ENCODE results near the gene PAQR6. TPM values are rescaled to one million over a fixed set of nuclear protein-coding genes. Genes with fewer than 3 reads are reported as not detected.

PAQR6 gene
- total RNA-seq, 8 experiments from 2014 or later, result 0.61 to 8.6 (median 2.6) TPM

- H3K27ac ChIP-seq, result no peak overlapping the region
- H3K4me3 ChIP-seq, result no peak overlapping the region
- 73 to 81% methylated on average over 6 to 7 of the region's 10 CpGs; no CpG with 5 or more reads in 8 of the 10 experiments for WGBS, 10 experiments
- in situ Hi-C loops (cut with MboI; ENCODE audit: low pct_unique_long_range_greater_than_20kb in 2 of 9, low sequenced_read_pairs in 9 of 9, unreplicated experiment in 9 of 9), result loop anchor here in 3 of 9 experiments (25.0 kb wide), 2 partner anchors 105 to 155 kb away; partner anchors contain the start of gene MEX3A (in 2 of the 3)
- H3K4me1 ChIP-seq (replicated peaks in 1 of 2), result peaks cover 0 to 3% of the 10 kb centered on the region in 2 donors
- ATAC-seq (replicated peaks in 6 of 8), result no peak
These were observed 5.1 kb downstream of the PAQR6 start for GRCh38 chr1:156242738-156243137.

- 83 to 100% (median 96%) methylated on average over 1 to 11 of the region's 14 CpGs; no CpG with 5 or more reads in 7 of the 10 experiments for WGBS, 10 experiments
- no peak within 1 kb of the TSS for H3K4me3 ChIP-seq
- peak in 1 of 8 experiments; percentile 3 for ATAC-seq (replicated peaks in 6 of 8)
- in situ Hi-C loops (cut with MboI; ENCODE audit: low pct_unique_long_range_greater_than_20kb in 2 of 9, low sequenced_read_pairs in 9 of 9, unreplicated experiment in 9 of 9), result loop anchor here in 3 of 9 experiments (25.0 kb wide), 2 partner anchors 105 to 155 kb away; partner anchors contain the start of gene MEX3A (in 2 of the 3)
- H3K27ac ChIP-seq, result no peak within 1 kb of the TSS
- no peaks in the 10 kb centered on the region for H3K4me1 ChIP-seq (replicated peaks in 1 of 2)
These were observed 5.9 kb downstream of the PAQR6 start, which contains the start of gene BGLAP for GRCh38 chr1:156241926-156242325. Gene BGLAP (plus strand): TSS chr1:156242184. CDS start chr1:156242232, 48 bp downstream.

GRCh38 chr1:156241311-156241811 lies 6.5 kb downstream of the PAQR6 start:
- ATAC-seq (replicated peaks in 6 of 8), result peak in 2 of 8 experiments; percentile 71 to 81
- Histone ChIP-seq H3K4me1 (replicated peaks in 1 of 2) (no peaks in the 10 kb centered on the region), H3K27ac (no peak overlapping the region), H3K4me3 (no peak overlapping the region)
- 10 to 100% (median 77%) methylated on average over 1 to 11 of the region's 15 CpGs; no CpG with 5 or more reads in 4 of the 10 experiments for WGBS, 10 experiments
- in situ Hi-C loops (cut with MboI; ENCODE audit: low pct_unique_long_range_greater_than_20kb in 2 of 9, low sequenced_read_pairs in 9 of 9, unreplicated experiment in 9 of 9), result loop anchor here in 3 of 9 experiments (25.0 kb wide), 2 partner anchors 104 to 154 kb away; partner anchors contain the start of gene MEX3A (in 2 of the 3)

- 80 to 100% (median 94%) methylated on average over 1 to 5 of the region's 5 CpGs; no CpG with 5 or more reads in 2 of the 10 experiments for WGBS, 10 experiments
- in situ Hi-C loops (cut with MboI; ENCODE audit: low pct_unique_long_range_greater_than_20kb in 2 of 9, low sequenced_read_pairs in 9 of 9, unreplicated experiment in 9 of 9), result loop anchor here in 4 of 9 experiments (10.0 to 25.0 kb wide), 3 partner anchors 101 to 151 kb away; partner anchors contain the start of gene MEX3A (in 2 of the 4)
- no peak overlapping the region for H3K27ac ChIP-seq
- ATAC-seq (replicated peaks in 6 of 8), result no peak
- H3K4me3 ChIP-seq, result no peak overlapping the region
- no peaks in the 10 kb centered on the region for H3K4me1 ChIP-seq (replicated peaks in 1 of 2)
These were observed 9.6 kb downstream of the PAQR6 start for GRCh38 chr1:156238248-156238647.

- no peak overlapping the region for H3K4me3 ChIP-seq
- no peak for ATAC-seq (replicated peaks in 6 of 8)
- H3K4me1 ChIP-seq (replicated peaks in 1 of 2), result no peaks in the 10 kb centered on the region
- in situ Hi-C loops (cut with MboI; ENCODE audit: low pct_unique_long_range_greater_than_20kb in 2 of 9, low sequenced_read_pairs in 9 of 9, unreplicated experiment in 9 of 9), result loop anchor here in 4 of 9 experiments (10.0 to 25.0 kb wide), 3 partner anchors 99 to 149 kb away; partner anchors contain the start of gene MEX3A (in 2 of the 4)
- no peak overlapping the region for H3K27ac ChIP-seq
- 87 to 100% (median 100%) methylated on average over 1 to 8 of the region's 12 CpGs; no CpG with 5 or more reads in 5 of the 10 experiments for WGBS, 10 experiments
These were observed 11.7 kb downstream of the PAQR6 start for GRCh38 chr1:156236164-156236563.

GRCh38 chr1:156233426-156234127 lies 14.3 kb downstream of the PAQR6 start:
- no peaks in the 10 kb centered on the region for H3K4me1 ChIP-seq (replicated peaks in 1 of 2)
- in situ Hi-C loops (cut with MboI; ENCODE audit: low pct_unique_long_range_greater_than_20kb in 2 of 9, low sequenced_read_pairs in 9 of 9, unreplicated experiment in 9 of 9), result loop anchor here in 4 of 9 experiments (10.0 to 25.0 kb wide), 3 partner anchors 96 to 146 kb away; partner anchors contain the start of gene MEX3A (in 2 of the 4)
- WGBS, 10 experiments, result 33 to 100% (median 89%) methylated on average over 3 to 5 of the region's 5 CpGs; no CpG with 5 or more reads in 3 of the 10 experiments
- no peak overlapping the region for H3K4me3 ChIP-seq
- ATAC-seq (replicated peaks in 6 of 8), result peak in 2 of 8 experiments; percentile 38 to 62
- no peak overlapping the region for H3K27ac ChIP-seq

GRCh38 chr1:156232201-156232894 lies 15.5 kb downstream of the PAQR6 start:
- peak in 4 of 8 experiments; percentile 6 to 65 (median 42) for ATAC-seq (replicated peaks in 6 of 8)
- in situ Hi-C loops (cut with MboI; ENCODE audit: low pct_unique_long_range_greater_than_20kb in 2 of 9, low sequenced_read_pairs in 9 of 9, unreplicated experiment in 9 of 9), result loop anchor here in 4 of 9 experiments (10.0 to 25.0 kb wide), 3 partner anchors 95 to 145 kb away; partner anchors contain the start of gene MEX3A (in 2 of the 4)
- Histone ChIP-seq H3K4me3 (no peak overlapping the region), H3K27ac (no peak overlapping the region), H3K4me1 (replicated peaks in 1 of 2) (no peaks in the 10 kb centered on the region)
- 57 to 100% (median 93%) methylated on average over 1 to 11 of the region's 12 CpGs; no CpG with 5 or more reads in 2 of the 10 experiments for WGBS, 10 experiments

- 57 to 100% (median 78%) methylated on average over 1 of the region's 1 CpG; no CpG with 5 or more reads in 6 of the 10 experiments for WGBS, 10 experiments
- Histone ChIP-seq H3K27ac (no peak overlapping the region), H3K4me1 (replicated peaks in 1 of 2) (no peaks in the 10 kb centered on the region), H3K4me3 (no peak overlapping the region)
- in situ Hi-C loops (cut with MboI; ENCODE audit: low pct_unique_long_range_greater_than_20kb in 2 of 9, low sequenced_read_pairs in 9 of 9, unreplicated experiment in 9 of 9), result loop anchor here in 4 of 9 experiments (10.0 to 25.0 kb wide), 3 partner anchors 93 to 143 kb away; partner anchors contain the start of gene MEX3A (in 2 of the 4)
- ATAC-seq (replicated peaks in 6 of 8), result no peak
These were observed 17.4 kb downstream of the PAQR6 start for GRCh38 chr1:156230473-156230837.

- no peak for ATAC-seq (replicated peaks in 6 of 8)
- H3K4me1 ChIP-seq (replicated peaks in 1 of 2), result no peaks in the 10 kb centered on the region
- no peak overlapping the region for H3K27ac ChIP-seq
- in situ Hi-C loops (cut with MboI; ENCODE audit: low pct_unique_long_range_greater_than_20kb in 2 of 9, low sequenced_read_pairs in 9 of 9, unreplicated experiment in 9 of 9), result loop anchor here in 7 of 9 experiments (10.0 to 25.0 kb wide), 5 partner anchors 85 to 145 kb away; partner anchors contain the start of gene MEX3A (in 3 of the 7)
- H3K4me3 ChIP-seq, result no peak overlapping the region
- WGBS, 10 experiments, result 20 to 100% (median 91%) methylated on average over 1 to 11 of the region's 11 CpGs; no CpG with 5 or more reads in 1 of the 10 experiments
These were observed 17.9 kb downstream of the PAQR6 start for GRCh38 chr1:156229809-156230472.

GRCh38 chr1:156228501-156228900 lies 19.4 kb downstream of the PAQR6 start:
- no peak overlapping the region for H3K4me3 ChIP-seq
- in situ Hi-C loops (cut with MboI; ENCODE audit: low pct_unique_long_range_greater_than_20kb in 2 of 9, low sequenced_read_pairs in 9 of 9, unreplicated experiment in 9 of 9), result loop anchor here in 6 of 9 experiments (10.0 to 25.0 kb wide), 5 partner anchors 84 to 144 kb away; partner anchors contain the start of gene MEX3A (in 3 of the 6)
- ATAC-seq (replicated peaks in 6 of 8), result no peak
- no peak overlapping the region for H3K27ac ChIP-seq
- H3K4me1 ChIP-seq (replicated peaks in 1 of 2), result no peaks in the 10 kb centered on the region
- WGBS, 10 experiments, result 70 to 100% (median 88%) methylated on average over 1 to 6 of the region's 7 CpGs; no CpG with 5 or more reads in 2 of the 10 experiments

- Histone ChIP-seq H3K27ac (no peak overlapping the region), H3K4me3 (no peak overlapping the region), H3K4me1 (replicated peaks in 1 of 2) (no peaks in the 10 kb centered on the region)
- no peak for ATAC-seq (replicated peaks in 6 of 8)
- in situ Hi-C loops (cut with MboI; ENCODE audit: low pct_unique_long_range_greater_than_20kb in 2 of 9, low sequenced_read_pairs in 9 of 9, unreplicated experiment in 9 of 9), result loop anchor here in 6 of 9 experiments (10.0 to 25.0 kb wide), 5 partner anchors 82 to 142 kb away; partner anchors contain the start of gene MEX3A (in 3 of the 6)
- 67 to 100% (median 100%) methylated on average over 1 to 3 of the region's 4 CpGs; no CpG with 5 or more reads in 4 of the 10 experiments for WGBS, 10 experiments
These were observed 21.1 kb downstream of the PAQR6 start for GRCh38 chr1:156226782-156227181.
